OCI-LY3 (cell line): ENCODE measurements around the gene PROSER3.

Source experiments
- H2AFZ ChIP-seq: fragments of 200-600, 300-600 bp; shearing (Covaris generic); 2 replicates; pipeline ENCODE4 v1.6.0; 2014; ENCODE audit warnings: antibody characterized with exemption, low read depth, low read length
- H3K27ac ChIP-seq: fragments of 200-600, 300-600 bp; sonication (generic); 2 replicates; pipeline ENCODE4 v1.5.1; 2014; ENCODE audit warnings: mild to moderate bottlenecking, low read length, moderate library complexity, mixed read lengths
- H3K27me3 ChIP-seq: fragments of 200-600, 300-600 bp; sonication (generic); 2 replicates; pipeline ENCODE4 v1.6.1; 2014; ENCODE audit warnings: low read depth, low read length, mixed read lengths
- H3K36me3 ChIP-seq: fragments of 200-600, 300-600 bp; sonication (generic); replicated peaks from 2 replicates; pipeline ENCODE3; 2014; ENCODE audit warnings: low read depth, low read length, mixed read lengths
- H3K4me1 ChIP-seq: fragments of 300-600, 200-600 bp; sonication (generic); 2 replicates; pipeline ENCODE4 v1.6.1; 2014; ENCODE audit warnings: low read length, mixed read lengths
- H3K4me2 ChIP-seq: fragments of 200-600, 300-600 bp; sonication (generic); 2 replicates; pipeline ENCODE4 v1.6.1; 2014; ENCODE audit warnings: low read length, mixed read lengths
- H3K4me3 ChIP-seq: fragments of 300-600, 200-600 bp; sonication (generic); 2 replicates; pipeline ENCODE4 v1.5.1; 2014; ENCODE audit warnings: antibody characterized with exemption, mild to moderate bottlenecking, low read length, moderate library complexity
- H3K79me2 ChIP-seq: fragments of 300-600, 200-600 bp; shearing (Covaris generic); 2 replicates; pipeline ENCODE4 v1.6.1; 2014; ENCODE audit warnings: mild to moderate bottlenecking, low read length, mixed read lengths
- H3K9ac ChIP-seq: fragments of 300-600, 200-600 bp; shearing (Covaris generic); 2 replicates; pipeline ENCODE4 v1.6.0; 2014; ENCODE audit warnings: mild to moderate bottlenecking, low read length, moderate library complexity
- H3K9me3 ChIP-seq: fragments of 200-600, 300-600 bp; shearing (Covaris generic); 2 replicates; pipeline ENCODE4 v1.6.1; 2014; ENCODE audit warnings: low read length, mixed read lengths; ENCODE audit not compliant: insufficient read depth
- H4K20me1 ChIP-seq: fragments of 200-600, 300-600 bp; sonication (generic); 2 replicates; pipeline ENCODE4 v1.6.1; 2016; ENCODE audit warnings: low read length, mixed read lengths; ENCODE audit not compliant: insufficient read depth
- EZH2phosphoT487 ChIP-seq: fragments of 200-600 bp; shearing (Covaris generic); IDR thresholded peaks from 2 replicates; pipeline ENCODE4 v1.6.1; 2018; ENCODE audit warnings: antibody characterized with exemption, mixed run types, low read depth
- TF ChIP-seq, protein P1 (sequence below): fragments of 200-600, 300-600 bp; sonication (generic); IDR thresholded peaks from 2 replicates; pipeline ENCODE4 v1.5.1; 2014; ENCODE audit warnings: antibody characterized with exemption, low read length, low read depth

Gene PROSER3

DNA sequence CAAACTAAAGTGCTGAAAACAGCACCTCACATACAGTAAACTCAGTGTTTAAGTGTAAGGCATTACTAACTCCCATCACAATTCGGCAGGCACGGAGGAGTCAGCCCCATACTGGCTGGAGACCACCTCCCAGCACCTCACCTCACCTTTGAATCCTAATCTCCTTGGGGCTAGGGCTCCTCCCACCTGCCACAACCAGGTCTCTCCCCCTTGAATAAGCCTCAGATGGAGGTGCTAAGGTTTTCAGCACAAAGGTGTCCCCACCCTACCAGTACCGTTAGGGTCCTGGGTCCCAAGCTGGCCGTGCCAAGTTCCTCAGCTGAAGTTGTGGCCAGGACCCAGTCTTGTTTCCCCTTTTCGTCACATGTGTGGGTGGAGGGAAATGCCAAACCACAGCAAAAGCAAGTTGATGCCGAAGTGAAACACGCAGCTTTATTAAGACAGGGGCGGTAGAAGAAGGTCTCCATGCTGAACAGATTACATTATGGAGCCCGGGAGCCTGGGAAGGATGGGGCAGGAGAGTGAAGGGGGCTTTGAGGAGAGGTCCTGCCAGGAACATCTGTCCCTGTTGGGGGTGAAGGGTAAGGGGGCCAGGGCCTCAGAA is 15.8 kb upstream of the PROSER3 start, which contains the start of gene IGFLR1:
Gene IGFLR1, minus strand, starts transcription at position 332 of the 604 bp plus-strand sequence. CDS start 1,272 bp downstream, outside the sequence.
- Histone ChIP-seq H3K4me3 (peak within 1 kb of the TSS; percentile 82), H3K9me3 (no peaks in the 10 kb centered on the region), H3K27me3 (no peaks in the 10 kb centered on the region), H3K4me2 (peak within 1 kb of the TSS; percentile 82), H3K9ac (peak within 1 kb of the TSS; percentile 77), H2AFZ (peak within 1 kb of the TSS; percentile 34; the same call in 1 of the 2 replicates), H3K27ac (peak within 1 kb of the TSS; percentile 91), H4K20me1 (peaks cover 9% of the 10 kb centered on the region; the same call in 1 of the 2 replicates), H3K4me1 (peaks cover 38% of the 10 kb centered on the region), H3K36me3 (peaks cover 21% of the 10 kb centered on the region), H3K79me2 (peaks cover 15% of the 10 kb centered on the region)
- no peak for TF ChIP-seq EZH2phosphoT487
- TF ChIP-seq, protein P1, sequence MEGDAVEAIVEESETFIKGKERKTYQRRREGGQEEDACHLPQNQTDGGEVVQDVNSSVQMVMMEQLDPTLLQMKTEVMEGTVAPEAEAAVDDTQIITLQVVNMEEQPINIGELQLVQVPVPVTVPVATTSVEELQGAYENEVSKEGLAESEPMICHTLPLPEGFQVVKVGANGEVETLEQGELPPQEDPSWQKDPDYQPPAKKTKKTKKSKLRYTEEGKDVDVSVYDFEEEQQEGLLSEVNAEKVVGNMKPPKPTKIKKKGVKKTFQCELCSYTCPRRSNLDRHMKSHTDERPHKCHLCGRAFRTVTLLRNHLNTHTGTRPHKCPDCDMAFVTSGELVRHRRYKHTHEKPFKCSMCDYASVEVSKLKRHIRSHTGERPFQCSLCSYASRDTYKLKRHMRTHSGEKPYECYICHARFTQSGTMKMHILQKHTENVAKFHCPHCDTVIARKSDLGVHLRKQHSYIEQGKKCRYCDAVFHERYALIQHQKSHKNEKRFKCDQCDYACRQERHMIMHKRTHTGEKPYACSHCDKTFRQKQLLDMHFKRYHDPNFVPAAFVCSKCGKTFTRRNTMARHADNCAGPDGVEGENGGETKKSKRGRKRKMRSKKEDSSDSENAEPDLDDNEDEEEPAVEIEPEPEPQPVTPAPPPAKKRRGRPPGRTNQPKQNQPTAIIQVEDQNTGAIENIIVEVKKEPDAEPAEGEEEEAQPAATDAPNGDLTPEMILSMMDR: no peak

DNA sequence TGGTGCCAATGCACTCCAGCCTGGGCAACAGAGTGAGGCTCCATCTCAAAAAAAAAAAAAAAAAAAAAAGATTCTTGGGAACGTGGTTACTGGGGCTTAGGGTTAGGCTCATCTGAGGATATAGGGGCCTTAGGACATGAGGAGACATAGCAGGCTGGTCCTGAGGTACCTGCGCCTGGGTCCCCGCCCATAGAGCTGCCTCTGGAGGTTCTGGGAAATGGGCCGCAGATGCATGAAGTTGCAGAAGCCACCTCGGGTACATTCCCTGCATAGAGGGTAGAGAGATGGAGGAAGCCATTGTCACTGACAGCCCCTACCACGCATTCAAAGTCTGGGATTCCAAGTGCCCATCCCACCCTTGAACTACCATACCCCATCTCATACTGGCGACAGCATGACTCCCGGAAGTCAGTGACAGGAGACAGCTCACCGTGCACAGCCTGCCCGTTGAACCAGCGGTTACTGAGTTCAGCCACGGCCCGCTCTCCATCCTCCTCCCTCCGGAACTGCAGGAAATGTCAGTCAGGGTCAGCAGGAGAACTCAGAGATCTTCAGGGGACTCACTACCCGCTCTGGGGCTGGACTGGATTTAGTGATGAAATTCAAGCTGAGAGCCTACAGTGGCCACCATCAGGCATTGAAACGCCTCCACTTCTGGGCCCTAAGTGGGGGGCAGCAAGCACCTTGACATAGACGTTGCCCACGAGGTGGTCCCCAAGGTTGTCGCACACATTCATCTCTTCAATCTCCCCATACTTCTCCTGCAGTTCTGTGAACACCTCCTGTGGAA is 14.1 kb upstream of the PROSER3 start:
- Histone ChIP-seq H3K4me1 (peaks cover 42% of the 10 kb centered on the region), H2AFZ (no peak overlapping the region), H3K4me3 (peak overlapping the region; percentile 89), H3K9ac (no peak overlapping the region), H3K27me3 (no peaks in the 10 kb centered on the region), H3K36me3 (peaks cover 6% of the 10 kb centered on the region), H3K9me3 (no peaks in the 10 kb centered on the region), H3K27ac (peak overlapping the region; percentile 89), H3K4me2 (peak overlapping the region; percentile 80), H4K20me1 (peaks cover 7% of the 10 kb centered on the region; the same call in 1 of the 2 replicates), H3K79me2 (peaks cover 15% of the 10 kb centered on the region)
- no peak for TF ChIP-seq EZH2phosphoT487
- TF ChIP-seq, protein P1: no peak

DNA sequence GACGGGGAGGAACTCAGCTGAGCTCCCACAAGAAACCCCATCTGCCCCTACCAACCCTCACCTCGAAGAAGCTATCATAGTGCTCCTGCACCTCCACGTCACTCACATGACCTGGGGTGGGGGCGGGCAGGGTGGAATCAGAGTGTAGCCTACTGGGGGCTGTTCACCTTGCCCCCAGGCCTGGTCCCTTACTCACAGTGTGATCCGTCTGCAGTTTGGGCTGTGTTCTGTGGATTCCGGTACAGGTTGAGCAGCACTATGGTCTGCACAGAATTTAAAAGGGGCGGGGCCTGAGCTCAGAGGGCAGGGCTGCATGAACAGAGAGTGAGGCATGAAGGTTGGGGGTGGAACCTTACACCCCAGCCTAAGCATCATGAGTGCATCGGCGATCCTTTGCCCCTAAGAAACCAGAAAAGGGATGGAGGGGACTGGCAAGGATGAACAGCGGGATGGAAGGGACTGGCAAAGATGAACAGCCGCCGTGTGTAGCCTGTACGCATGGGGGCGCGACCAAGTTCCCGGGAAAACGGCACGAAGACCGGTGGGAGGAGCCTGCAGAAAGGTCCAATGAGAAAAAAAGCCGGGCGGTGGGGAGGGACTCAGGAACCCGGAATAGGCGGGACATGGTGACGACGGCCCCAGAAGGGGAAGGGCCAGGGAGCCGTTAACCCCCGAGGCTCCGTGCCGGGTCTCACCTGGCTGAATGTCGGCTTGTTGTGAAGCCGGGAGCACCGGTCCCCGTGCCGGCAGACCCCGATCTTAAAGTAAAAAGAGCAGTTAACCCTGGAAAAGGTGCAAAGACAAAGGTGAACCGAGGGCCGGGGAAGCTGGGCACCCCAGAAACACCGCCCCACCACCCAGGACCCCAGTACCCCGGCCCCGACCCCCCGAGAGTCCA is 13.3 kb upstream of the PROSER3 start:
- Histone ChIP-seq H3K4me2 (peak overlapping the region; percentile 80), H3K27ac (peak overlapping the region; percentile 89), H3K79me2 (peaks cover 15% of the 10 kb centered on the region), H3K4me1 (peaks cover 46% of the 10 kb centered on the region), H3K27me3 (no peaks in the 10 kb centered on the region), H4K20me1 (0 out of 2 replicates have a peak, but pooled peaks cover 4% of the 10 kb centered on the region), H3K4me3 (peak overlapping the region; percentile 89), H3K9me3 (no peaks in the 10 kb centered on the region), H2AFZ (0 out of 2 replicates have a peak overlapping the region, but pooled peaks have one; percentile 16), H3K36me3 (no peaks in the 10 kb centered on the region), H3K9ac (peak overlapping the region; percentile 95)
- TF ChIP-seq, protein P1: peak; percentile 42
- no peak for TF ChIP-seq EZH2phosphoT487
